Left hindlimb (tissue), 1 donor: ENCODE results near the gene ZNF576.
"Not testable (repeated sequence)": the region's sequence is repeated elsewhere in the genome, so short reads cannot be mapped to it uniquely, and the experiment has no call there.

ENCODE experiments used
- DNase-seq: peaks from one replicate; pipeline ENCODE4 v3.0.0-alpha.2; 2018

Gene ZNF576

DNA sequence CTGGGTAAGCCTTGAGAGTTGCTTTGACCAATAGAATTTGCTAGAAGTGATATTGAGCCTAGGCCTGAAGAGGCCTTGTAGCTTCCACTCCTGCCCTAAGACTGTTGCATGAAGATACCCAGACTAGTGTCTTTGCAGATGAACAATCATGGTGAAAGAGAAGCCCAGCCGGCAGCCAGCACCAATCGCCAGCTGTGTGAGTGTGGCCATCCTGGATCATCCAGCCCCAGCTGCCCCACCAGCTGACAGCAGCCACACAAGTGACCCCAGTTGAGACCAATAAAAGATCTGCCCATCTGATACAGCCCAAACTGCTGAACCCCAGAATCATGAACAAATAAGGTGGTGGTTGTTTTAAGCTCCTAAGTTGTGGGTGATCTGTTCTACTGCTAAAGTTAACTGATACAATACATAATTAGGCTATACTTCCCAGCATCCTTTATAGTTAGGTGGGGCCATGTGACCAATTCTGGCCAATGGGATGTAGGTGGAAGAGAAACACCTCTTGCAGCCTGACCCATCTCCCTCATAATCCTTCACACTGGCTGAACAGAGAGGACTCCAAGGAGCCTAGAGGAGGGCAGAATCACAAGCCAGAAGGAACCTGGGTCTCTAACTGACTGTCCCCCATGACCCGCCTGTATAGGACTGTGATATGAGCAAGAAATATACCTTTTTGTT lies 32.4 kb downstream of the ZNF576 start:
- no peak for DNase-seq

DNA sequence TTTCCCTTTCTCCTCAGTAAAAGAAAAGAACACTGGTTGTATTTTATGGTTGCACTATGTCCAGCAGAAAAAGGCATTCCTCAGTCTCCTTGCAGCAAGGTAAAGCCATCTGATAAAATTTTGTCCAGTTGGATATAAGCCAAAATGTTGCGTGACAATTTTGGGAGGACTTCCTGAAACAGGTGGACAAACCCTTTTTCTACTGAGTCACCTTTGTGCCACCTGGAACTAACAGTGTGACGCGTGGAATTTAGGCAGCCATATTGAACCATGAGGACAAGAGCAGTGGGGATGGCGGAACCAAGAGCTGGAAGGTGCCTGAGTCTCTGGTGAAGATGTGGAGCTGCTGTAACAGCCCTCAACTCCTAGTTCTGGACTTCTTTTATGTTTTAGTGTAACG lies 35.1 kb downstream of the ZNF576 start:
- DNase-seq: no peak

DNA sequence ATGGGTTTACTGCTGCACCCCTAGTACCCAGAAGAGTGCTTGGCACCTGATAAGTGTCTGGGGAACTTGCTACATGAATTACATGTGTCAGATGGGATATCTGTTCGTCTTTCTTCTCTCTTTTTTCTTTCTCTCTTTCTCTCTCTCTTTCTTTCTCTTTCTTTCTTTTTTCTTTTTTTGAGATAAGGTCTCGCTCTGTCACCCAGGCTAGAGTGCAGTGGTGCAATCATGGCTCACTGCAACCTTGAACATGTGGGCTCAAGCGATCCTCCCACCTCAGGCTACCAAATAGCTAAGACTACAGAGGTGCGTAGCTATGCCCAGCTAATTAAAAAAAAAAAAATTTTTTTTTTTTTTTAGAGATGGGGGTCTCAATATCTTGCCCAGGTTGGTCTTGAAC lies 37.1 kb downstream of the ZNF576 start:
- no peak for DNase-seq

DNA sequence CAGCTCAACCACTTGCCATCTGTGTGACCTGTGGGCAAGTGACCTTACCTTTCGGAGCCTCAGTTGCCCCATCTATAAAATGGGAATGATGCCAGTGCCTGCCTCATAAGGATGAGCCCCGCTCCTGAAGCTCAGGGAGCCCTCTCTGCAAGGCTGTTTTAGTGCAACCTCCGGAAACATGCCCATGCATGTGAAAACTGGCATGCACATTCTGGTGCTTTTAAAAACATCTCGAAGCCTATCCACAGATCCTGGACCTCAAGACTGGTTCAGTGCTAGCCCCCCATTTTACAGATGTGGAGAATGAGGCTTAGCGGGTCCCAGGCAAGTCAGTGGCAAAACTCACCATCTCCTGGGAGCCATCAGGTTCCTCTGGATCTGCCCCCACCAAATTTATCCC lies 37.7 kb downstream of the ZNF576 start:
- no peak for DNase-seq

DNA sequence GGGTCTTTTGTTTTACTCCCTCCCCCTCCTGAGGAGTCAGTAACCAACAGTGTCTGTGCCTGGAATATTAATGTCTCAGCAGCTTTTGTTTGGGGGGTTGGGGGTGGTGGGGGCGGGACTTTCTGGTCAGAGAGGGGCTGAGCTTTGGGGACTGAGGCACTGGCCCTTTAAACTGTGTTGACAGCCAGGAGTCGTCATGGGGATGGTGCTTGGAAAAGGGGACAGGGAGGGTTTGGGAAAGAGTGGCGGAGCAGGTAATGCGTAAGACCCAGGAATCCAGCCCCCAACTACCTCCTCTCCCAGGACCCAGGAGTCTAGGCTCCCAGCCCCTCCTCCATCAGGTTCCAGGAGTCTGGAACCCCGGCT lies 38.1 kb downstream of the ZNF576 start:
- no peak for DNase-seq

DNA sequence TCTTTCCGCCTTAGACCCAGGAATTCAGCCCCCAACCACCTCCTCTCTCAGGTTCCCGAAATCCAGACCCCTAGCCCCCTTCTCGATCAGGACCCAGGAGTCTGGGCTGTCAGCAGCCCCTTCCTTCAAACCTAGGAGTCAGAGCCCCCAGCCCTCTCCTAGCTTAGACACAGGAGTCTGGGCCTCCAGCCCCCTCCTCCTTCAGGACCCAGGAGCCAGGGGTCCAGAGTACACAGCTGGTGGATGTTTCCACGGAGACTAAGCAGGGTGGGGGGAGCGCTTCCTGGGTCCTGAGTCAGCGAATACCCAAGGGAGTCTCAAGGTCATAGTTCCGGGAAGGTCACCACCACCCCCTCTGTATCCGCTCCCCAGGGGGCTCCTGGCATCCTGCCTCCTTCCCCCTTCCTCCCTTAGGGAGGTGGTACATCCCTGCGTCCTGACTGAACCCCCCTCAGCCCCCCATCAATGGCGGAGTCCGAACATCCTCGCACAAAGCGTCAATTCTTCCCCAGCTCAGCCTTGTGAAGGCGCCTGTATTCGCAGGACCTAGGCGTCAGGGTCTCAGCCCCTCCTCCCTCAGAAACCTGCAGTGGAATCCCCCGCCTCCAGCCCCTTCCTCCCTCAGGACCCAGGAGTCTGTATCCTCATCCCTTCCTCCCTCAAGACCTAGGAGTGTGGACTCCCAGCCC lies 38.6 kb downstream of the ZNF576 start:
- no peak for DNase-seq

DNA sequence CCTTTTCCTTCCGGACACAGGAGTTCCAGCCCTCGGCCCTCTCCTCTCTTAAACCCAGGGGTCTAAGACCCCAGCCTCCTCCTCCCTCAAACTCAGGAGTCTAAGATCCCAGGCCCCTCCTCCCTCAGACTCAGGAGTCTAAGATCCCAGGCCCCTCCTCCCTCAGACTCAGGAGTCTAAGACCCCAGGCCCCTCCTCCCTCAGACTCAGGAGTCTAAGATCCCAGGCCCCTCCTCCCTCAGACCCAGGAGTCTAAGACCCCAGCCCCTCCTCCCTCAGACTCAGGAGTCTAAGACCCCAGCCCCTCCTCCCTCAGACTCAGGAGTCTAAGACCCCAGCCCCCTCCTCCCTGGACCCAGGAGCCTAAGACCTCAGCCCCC lies 39.2 kb downstream of the ZNF576 start:
- not testable (repeated sequence) for DNase-seq

DNA sequence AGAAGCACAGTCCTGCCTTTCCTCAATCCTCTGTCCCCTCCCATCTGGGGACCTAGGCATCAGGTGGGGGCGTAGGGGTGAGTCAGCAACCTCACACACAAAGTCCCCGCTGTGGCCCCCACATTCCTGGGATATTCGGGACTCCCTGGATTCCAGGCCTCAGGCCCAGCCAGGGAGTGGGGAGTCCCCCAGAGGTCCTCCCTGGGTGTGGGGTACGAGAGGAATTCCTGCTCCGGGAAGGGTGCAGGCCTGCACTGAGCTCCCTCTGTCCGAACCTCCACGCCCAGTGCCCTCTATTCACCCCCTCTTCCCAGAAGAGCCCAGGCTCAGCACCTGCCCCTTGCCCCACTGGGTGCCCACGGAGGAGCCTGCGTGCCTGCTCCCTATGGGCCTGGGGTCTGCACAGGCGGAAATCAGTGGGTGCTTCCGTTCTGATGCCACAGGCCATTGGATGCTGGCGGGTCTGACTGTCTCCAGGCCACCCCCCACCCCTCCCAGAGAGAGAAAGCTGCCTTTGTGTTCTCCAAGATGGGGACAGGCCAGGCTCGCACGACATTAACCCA lies 39.8 kb downstream of the ZNF576 start:
- DNase-seq: no peak

DNA sequence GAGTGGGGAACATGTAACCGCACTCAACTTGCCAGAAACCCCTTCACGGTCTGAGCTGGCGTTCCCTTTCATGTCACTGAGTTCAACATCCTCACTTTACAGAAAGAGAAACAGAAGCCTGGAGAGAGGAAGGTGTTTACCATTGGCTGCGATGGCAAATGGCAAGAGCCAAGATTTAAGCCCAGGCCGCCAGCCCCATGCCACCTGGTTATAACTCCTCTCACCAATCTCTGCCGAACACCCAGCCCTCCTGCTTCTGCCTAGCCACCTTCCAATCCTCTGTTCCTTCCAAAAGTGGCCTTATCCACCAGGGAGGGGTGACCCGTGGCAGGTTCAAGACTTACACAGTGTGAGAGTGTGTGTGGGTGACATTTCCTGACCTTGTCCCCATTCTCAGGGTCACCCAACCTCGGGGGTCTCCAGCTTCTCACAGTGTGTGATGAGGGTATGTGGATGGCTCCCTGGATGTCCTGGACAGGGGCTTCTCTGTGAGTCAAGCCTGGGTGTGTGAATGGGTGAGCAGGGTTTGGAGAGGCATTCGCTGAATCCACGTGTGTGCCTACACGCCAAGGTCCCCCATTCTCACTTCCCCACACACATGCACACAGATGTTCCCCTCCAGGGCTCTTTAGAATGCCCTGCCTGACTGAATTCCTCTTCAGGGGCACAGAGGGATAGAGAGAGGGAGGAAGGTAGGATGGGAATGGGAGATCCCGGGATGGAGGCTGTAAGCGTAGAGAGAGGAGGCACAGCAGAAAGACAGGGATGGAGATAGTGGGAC lies 42.0 kb downstream of the ZNF576 start:
- no peak for DNase-seq

DNA sequence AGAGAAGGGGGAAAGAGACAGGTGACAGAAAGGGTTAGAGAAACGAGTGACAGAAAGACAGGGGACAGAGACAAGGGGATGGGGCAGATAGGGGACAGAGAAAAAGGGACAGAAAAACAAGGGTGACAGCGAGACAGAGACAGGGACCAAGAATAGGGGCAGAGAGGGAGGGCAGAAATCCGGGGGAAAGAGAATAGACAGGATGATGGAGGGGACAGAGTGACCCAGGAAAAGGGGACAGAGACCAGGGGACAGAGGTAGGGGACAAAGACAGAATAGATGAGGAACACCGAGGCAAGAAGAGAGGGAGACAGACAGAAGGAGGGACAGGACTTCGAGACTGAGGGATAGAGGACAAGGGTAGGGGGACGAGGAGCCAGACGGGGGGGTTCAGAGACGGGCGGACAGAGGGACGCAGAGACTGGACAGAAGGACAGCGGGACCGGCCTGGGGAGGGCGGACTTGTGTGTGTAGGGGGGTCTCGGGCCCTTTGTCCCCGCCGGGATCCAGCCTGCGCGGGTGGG lies 42.7 kb downstream of the ZNF576 start:
- DNase-seq: no peak

DNA sequence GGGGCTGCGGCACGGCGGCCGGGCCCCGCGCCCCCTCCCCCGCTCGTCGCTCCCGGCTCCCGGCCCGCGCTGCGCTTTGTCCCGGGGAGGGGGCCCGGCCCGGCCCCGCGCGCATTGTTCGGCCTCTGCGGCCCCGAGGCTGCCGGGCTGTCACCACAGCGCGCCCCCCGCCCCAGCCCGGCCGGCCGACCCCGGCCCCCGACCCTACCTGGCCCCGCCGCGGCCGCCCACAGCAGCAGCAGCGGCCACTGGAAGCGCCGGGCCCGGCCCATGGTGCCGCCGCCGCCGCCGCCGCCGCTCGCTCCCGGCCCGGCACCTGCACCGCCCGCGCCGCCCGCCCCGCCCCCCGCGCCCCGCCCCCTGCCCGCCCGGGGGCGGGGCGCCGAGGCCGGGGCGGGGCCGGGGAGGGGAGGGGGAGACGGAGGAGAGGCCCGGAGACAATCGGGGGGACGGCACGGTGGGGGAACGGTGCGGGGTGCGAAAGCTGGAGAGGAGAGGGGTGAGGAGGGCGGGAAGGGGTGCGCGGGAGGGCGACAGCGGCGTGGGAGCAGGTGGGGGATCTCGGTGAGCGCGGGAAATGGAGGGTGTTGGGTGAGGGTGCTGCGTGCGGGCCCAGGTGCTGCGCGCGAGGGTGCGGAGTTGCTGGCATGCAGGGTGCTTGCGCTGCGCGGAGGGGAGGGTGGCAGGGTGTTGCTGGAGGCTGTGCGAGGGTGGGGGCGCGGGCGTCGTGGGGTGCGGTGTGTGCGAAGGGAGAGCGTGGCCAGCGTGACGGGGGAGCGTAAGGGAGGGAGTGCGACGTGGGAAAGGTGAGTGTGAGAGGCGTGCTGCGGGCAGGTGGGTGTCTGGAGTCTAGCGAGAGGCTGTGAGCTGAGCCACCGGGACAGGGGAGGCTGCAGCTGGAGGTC lies 43.4 kb downstream of the ZNF576 start, which contains the start of gene CADM4:
Gene CADM4, minus strand, starts transcription at position 332 of the 905 bp plus-strand sequence. Its CDS starts 60 bp downstream, at position 272.
- no peak for DNase-seq

DNA sequence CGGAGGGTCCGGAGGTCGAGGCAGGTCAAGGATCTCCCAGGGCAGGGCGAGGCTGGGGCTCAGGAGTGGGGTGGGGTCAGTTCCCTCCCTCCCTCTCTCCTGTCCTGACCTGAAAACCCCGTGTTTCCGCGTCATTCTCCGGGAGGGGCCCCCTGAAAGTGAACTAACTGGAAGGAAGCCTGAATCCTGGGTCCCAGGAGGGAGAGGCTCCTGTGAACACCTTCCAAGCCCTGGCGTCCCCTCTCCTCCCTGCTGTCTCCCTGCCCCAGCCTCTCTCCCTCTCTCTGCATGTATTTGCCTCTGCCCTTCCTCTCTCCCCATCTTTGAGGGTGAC lies 44.0 kb downstream of the ZNF576 start:
- DNase-seq: no peak

DNA sequence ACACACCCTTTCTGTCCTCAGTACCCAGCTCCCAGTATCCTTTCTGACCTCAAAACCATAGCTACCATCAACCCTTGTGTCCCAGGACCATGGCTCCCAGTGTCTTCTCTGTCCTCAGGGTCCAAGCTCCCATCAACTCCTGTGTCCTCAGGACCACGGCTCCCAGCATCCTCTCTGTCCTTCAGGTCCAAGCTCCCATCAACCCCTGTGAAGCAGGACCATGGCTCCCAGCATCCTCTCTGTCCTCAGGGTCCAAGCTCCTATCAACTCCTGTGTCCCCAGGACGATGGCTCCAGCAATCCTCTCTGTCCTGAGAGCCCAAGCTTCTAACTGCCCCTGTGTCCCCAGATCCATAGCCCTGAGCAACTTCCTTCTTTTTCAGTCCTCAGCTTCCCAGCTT lies 44.9 kb downstream of the ZNF576 start:
- no peak for DNase-seq

DNA sequence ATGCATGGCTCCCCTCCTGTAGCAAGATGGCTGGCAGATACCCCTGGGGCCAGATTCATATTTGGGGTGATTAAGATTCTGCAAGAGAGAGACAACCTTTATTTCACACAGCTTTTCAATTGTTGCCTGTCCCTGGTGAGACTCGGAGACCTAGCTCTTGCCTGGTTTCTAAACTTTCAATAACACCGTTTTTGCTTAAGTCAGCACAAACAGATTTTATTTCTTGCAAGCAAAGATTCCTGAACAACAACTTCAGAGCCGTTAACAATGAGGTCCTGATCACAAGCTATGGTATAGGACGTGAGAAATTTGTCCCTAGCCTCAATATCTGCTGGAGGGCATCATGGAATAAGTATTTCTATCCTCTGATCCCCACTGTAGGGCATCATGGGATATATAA lies 46.1 kb downstream of the ZNF576 start:
- no peak for DNase-seq

DNA sequence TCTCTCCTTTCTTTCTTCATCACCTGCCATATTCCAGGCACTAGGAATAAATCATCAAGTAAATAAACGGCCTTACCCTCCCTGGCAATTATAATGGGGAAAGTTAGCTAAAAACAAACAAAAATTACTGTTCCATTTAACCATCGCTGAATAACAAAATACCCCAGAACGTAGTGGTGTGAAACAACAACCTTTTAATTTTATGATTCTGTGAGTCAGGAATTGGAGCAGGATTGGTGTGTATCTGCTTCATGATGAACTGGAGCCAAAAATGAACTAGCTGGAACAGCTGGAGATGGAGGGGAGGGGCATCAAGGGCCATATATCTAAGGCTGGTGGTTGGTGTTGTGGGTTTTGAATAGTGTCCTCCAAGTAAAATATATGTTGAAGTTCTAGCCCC lies 46.9 kb downstream of the ZNF576 start:
- DNase-seq: no peak

DNA sequence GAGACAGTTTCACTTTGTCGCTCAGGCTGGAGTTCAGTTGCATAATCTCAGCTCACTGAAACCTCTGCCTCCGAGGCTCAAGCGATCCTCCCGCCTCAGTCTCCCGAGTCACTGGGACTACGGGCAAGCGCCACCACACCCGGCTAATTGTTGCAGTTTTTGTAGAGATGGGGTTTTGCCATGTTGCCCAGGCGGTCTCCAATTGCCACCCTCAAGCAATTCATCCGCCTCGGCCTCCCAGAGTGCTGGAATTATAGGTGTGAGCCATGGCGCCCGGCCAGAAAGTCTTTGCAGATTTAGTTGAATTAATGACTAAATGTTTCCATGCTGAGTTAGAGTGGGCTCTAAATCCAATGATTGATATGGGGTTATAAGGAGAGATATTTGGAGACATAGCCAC lies 47.8 kb downstream of the ZNF576 start:
- no peak for DNase-seq

DNA sequence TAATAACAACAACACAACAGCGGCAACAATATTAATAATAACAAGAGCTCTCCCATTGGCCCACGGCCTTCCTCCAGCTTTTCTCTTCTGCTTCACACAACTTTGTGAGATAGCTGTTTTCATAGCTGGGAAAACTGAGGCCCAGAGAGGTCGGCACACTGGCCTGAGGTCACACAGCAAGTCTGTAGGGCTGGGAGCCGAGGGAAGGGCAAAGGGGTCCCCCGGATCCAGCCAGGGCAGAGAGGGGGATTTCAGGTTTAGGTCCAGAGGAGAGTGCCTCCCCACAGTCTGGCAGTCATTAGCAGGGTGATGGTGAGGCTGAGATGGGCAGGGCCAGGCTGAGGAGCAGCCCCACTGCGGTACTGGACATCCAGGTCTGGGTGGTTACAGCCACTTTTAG lies 52.2 kb downstream of the ZNF576 start:
- no peak for DNase-seq

DNA sequence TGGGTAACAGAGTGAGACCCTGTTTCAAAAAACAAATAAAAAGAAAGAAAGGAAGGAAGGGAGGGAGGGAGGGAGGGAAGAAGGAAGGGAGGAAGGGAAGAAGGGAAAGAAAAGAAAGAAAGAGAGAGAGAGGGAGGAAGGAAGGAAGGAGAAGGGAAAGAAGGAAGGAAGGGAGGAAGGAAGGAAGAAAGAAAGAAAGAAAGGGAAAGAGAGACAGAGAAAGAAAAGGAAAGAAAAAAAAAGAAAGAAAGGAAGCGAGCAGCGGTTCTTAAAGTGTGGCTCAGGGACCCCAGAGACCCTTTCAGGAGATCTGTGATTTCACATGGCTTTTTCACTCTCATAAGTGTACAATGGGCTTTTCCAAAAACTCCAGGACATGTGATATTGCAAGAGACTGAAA lies 53.1 kb downstream of the ZNF576 start:
- no peak for DNase-seq

DNA sequence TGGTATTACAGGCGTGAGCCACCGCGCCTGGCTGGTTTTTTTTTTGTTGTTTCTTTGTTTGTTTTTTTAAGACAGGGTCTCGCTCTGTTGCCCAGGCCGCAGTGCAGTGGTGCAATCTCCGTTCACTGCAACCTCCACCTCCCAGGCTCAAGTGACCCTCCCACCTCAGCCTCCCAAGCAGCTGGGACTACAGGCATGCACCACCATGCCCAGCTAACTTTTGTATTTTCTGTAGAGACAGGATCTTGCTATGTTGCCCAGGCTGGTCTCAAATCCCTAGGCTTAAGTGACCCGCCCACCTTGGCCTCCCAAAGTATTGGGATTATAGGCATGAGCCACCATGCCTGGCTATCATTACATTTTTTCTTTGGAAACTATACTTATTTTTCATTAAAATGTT lies 53.9 kb downstream of the ZNF576 start:
- not testable (repeated sequence) for DNase-seq
